GM19463 (cell line): ENCODE measurements around the gene MED12L.

Experiments
- ATAC-seq: cut with Tn5 transposase; IDR thresholded peaks from one replicate; pipeline ENCODE4 v1.9.1; 2021; ENCODE audit warnings: mild to moderate bottlenecking, moderate library complexity; ENCODE audit not compliant: unreplicated experiment

MED12L gene

GRCh38 chr3:151087648-151088047 lies 2.2 kb downstream of the MED12L start:
- no peak for ATAC-seq

GRCh38 chr3:151091685-151092345 lies 6.4 kb downstream of the MED12L start:
- ATAC-seq, result no peak

GRCh38 chr3:151093148-151093547 lies 7.7 kb downstream of the MED12L start:
- no peak for ATAC-seq

- no peak for ATAC-seq
Measured at GRCh38 chr3:151093905-151094304, 8.4 kb downstream of the MED12L start.

- no peak for ATAC-seq
Measured at GRCh38 chr3:151096716-151097115, 11.3 kb downstream of the MED12L start.

GRCh38 chr3:151100076-151100475 lies 14.6 kb downstream of the MED12L start:
- no peak for ATAC-seq

GRCh38 chr3:151101270-151101969 lies 16.0 kb downstream of the MED12L start:
- ATAC-seq, result no peak

- ATAC-seq, result no peak
Measured at GRCh38 chr3:151106311-151106710, 20.8 kb downstream of the MED12L start.

GRCh38 chr3:151107177-151107576 lies 21.7 kb downstream of the MED12L start:
- no peak for ATAC-seq

GRCh38 chr3:151107701-151108100 lies 22.2 kb downstream of the MED12L start:
- ATAC-seq, result no peak

GRCh38 chr3:151109286-151109800 lies 23.9 kb downstream of the MED12L start:
- no peak for ATAC-seq

- ATAC-seq, result no peak
Measured at GRCh38 chr3:151112731-151113130, 27.3 kb downstream of the MED12L start.

- no peak for ATAC-seq
Measured at GRCh38 chr3:151113343-151113742, 27.9 kb downstream of the MED12L start.

- no peak for ATAC-seq
Measured at GRCh38 chr3:151117047-151117446, 31.6 kb downstream of the MED12L start.

GRCh38 chr3:151119188-151119587 lies 33.7 kb downstream of the MED12L start:
- ATAC-seq, result no peak

GRCh38 chr3:151120409-151120808 lies 34.9 kb downstream of the MED12L start:
- ATAC-seq, result no peak

- no peak for ATAC-seq
Measured at GRCh38 chr3:151121016-151121415, 35.6 kb downstream of the MED12L start.

GRCh38 chr3:151123827-151124226 lies 38.4 kb downstream of the MED12L start:
- no peak for ATAC-seq

GRCh38 chr3:151124476-151124875 lies 39.0 kb downstream of the MED12L start:
- no peak for ATAC-seq

- ATAC-seq, result no peak
Measured at GRCh38 chr3:151130428-151130827, 45.0 kb downstream of the MED12L start.

GRCh38 chr3:151133175-151133574 lies 47.7 kb downstream of the MED12L start:
- ATAC-seq, result no peak

GRCh38 chr3:151133917-151134450 lies 48.5 kb downstream of the MED12L start:
- ATAC-seq, result no peak
